ENCODE data around the gene GDI2. TPM values are rescaled to one million over a fixed set of nuclear protein-coding genes. Genes with fewer than 3 reads are reported as not detected.

GDI2 gene
- total RNA-seq, 1 donor from 2014 or later = 229 TPM

- TF ChIP-seq, protein P1, sequence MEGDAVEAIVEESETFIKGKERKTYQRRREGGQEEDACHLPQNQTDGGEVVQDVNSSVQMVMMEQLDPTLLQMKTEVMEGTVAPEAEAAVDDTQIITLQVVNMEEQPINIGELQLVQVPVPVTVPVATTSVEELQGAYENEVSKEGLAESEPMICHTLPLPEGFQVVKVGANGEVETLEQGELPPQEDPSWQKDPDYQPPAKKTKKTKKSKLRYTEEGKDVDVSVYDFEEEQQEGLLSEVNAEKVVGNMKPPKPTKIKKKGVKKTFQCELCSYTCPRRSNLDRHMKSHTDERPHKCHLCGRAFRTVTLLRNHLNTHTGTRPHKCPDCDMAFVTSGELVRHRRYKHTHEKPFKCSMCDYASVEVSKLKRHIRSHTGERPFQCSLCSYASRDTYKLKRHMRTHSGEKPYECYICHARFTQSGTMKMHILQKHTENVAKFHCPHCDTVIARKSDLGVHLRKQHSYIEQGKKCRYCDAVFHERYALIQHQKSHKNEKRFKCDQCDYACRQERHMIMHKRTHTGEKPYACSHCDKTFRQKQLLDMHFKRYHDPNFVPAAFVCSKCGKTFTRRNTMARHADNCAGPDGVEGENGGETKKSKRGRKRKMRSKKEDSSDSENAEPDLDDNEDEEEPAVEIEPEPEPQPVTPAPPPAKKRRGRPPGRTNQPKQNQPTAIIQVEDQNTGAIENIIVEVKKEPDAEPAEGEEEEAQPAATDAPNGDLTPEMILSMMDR (IDR thresholded peaks at IDR 0.05) = no peak
- Mint-ChIP-seq H3K4me1 (ENCODE audit: unreplicated experiment) (peaks cover 37% of the 10 kb centered on the region), H3K27me3 (ENCODE audit: unreplicated experiment) (no peaks in the 10 kb centered on the region), H3K9me3 (ENCODE audit: unreplicated experiment) (no peaks in the 10 kb centered on the region), H3K4me3 (ENCODE audit: unreplicated experiment) (no peak overlapping the region), H3K36me3 (ENCODE audit: unreplicated experiment) (no peaks in the 10 kb centered on the region), H3K27ac (ENCODE audit: unreplicated experiment) (no peak overlapping the region)
- no peak for DNase-seq (ENCODE audit: extremely low spot score, unreplicated experiment)
Measured at GRCh38 chr10:5805260-5805659, 8.0 kb downstream of the GDI2 start.

DNA sequence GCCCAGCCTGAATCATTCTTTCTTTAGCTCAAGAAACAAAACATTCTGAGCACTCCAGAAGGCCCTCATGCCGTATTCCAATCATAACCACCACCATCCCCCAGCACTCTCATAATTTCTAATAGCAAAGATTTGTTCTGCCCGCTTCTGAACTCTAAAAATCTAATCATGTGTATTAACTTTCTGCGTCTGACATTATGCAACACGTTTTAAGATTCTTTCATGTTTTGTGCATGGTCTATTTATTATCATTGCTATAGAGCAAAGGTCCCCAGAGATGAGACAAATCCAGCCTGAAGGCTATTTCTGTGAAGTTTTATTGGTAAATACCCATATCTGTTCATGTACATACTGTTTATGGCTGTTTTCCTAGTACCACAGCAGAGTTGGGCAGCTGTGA, 8.8 kb downstream of the GDI2 start:
- TF ChIP-seq, protein P1 (IDR thresholded peaks at IDR 0.05) = no peak
- DNase-seq (ENCODE audit: extremely low spot score, unreplicated experiment) = no peak
- Mint-ChIP-seq H3K9me3 (ENCODE audit: unreplicated experiment) (no peaks in the 10 kb centered on the region), H3K27me3 (ENCODE audit: unreplicated experiment) (no peaks in the 10 kb centered on the region), H3K4me3 (ENCODE audit: unreplicated experiment) (no peak overlapping the region), H3K4me1 (ENCODE audit: unreplicated experiment) (peaks cover 28% of the 10 kb centered on the region), H3K36me3 (ENCODE audit: unreplicated experiment) (peaks cover 7% of the 10 kb centered on the region), H3K27ac (ENCODE audit: unreplicated experiment) (no peak overlapping the region)

DNA sequence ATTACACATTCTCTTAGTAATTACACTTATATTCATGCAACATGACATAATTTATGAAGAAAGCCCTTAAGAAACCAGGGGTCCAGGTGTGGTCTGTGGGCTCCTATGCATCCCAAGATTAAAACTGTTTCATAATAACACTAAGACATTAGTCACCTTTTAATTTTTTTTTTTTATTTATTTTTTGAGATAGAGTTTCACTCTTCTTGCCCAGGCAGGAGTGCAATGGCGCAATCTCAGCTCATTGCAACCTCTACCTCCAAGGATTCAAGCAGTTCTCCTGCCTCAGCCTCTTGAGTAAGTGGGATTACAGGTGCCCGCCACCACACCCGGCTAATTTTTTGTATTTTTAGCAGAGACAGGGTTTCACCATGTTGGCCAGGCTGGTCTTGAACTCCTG, 12.5 kb downstream of the GDI2 start:
- Mint-ChIP-seq H3K27ac (ENCODE audit: unreplicated experiment) (no peak overlapping the region), H3K36me3 (ENCODE audit: unreplicated experiment) (peaks cover 21% of the 10 kb centered on the region)
- no peak for DNase-seq (ENCODE audit: extremely low spot score, unreplicated experiment)

GRCh38 chr10:5794236-5794635, 19.0 kb downstream of the GDI2 start:
- H3K27me3 Mint-ChIP-seq (ENCODE audit: unreplicated experiment) = no peaks in the 10 kb centered on the region
- H3K4me3 Mint-ChIP-seq (ENCODE audit: unreplicated experiment) = no peak overlapping the region
- TF ChIP-seq, protein P1 (IDR thresholded peaks at IDR 0.05) = no peak
- no peaks in the 10 kb centered on the region for H3K4me1 Mint-ChIP-seq (ENCODE audit: unreplicated experiment)
- H3K9me3 Mint-ChIP-seq (ENCODE audit: unreplicated experiment) = no peaks in the 10 kb centered on the region
- no peak for DNase-seq (ENCODE audit: extremely low spot score, unreplicated experiment)
- H3K36me3 Mint-ChIP-seq (ENCODE audit: unreplicated experiment) = peaks cover 39% of the 10 kb centered on the region
- no peak overlapping the region for H3K27ac Mint-ChIP-seq (ENCODE audit: unreplicated experiment)

More for the DNA sequence above, 12.5 kb downstream of the GDI2 start:
- no peaks in the 10 kb centered on the region for H3K27me3 Mint-ChIP-seq (ENCODE audit: unreplicated experiment)
- H3K4me3 Mint-ChIP-seq (ENCODE audit: unreplicated experiment) = no peak overlapping the region
- no peaks in the 10 kb centered on the region for H3K9me3 Mint-ChIP-seq (ENCODE audit: unreplicated experiment)
- peaks cover 5% of the 10 kb centered on the region for H3K4me1 Mint-ChIP-seq (ENCODE audit: unreplicated experiment)
- TF ChIP-seq, protein P1 (IDR thresholded peaks at IDR 0.05) = no peak

DNA sequence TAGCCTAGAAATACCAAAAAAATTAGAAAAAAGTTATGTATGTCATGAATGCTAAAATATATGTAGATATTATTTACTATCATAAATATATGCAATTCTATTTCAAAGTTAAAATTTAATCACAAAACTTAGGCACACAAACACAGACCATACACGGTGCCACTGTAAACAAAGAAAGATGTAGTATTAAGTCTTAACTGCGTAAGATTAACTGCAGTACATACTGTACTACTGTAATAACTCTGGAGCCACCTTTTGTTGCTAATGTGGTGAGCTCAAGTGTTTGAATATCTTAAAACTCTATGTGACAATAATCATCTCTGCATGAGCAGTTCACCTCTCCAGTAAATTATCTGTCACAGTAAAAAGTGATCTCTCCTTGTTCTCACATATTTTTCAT, 23.6 kb downstream of the GDI2 start:
- Mint-ChIP-seq H3K27me3 (ENCODE audit: unreplicated experiment) (no peaks in the 10 kb centered on the region), H3K9me3 (ENCODE audit: unreplicated experiment) (no peaks in the 10 kb centered on the region), H3K4me1 (ENCODE audit: unreplicated experiment) (peaks cover 16% of the 10 kb centered on the region), H3K4me3 (ENCODE audit: unreplicated experiment) (no peak overlapping the region), H3K36me3 (ENCODE audit: unreplicated experiment) (peaks cover 52% of the 10 kb centered on the region), H3K27ac (ENCODE audit: unreplicated experiment) (no peak overlapping the region)
- no peak for DNase-seq (ENCODE audit: extremely low spot score, unreplicated experiment)
- TF ChIP-seq, protein P1 (IDR thresholded peaks at IDR 0.05) = no peak
